Endothelial cell of umbilical vein (primary cell): ENCODE results near the gene CXCL13. TPM values are rescaled to one million over a fixed set of nuclear protein-coding genes. Genes with fewer than 3 reads are reported as not detected.

Experiments used
- BruUV-seq: library from RNA; stranded (reverse); fragments of 400-500 nt; replicated peaks from 2 replicates; lab custom pipeline; 2021; lab: Mats Ljungman, UMichigan
- CTCF ChIA-PET: fragments of 300-600, 350-600 bp; sonication (Branson Sonifier 250); formaldehyde crosslinking; loops from one replicate; lab custom pipeline; 2021; ENCODE audit warnings: antibody characterized with exemption, inconsistent platforms; lab: Charles Lee
- POLR2A ChIA-PET: fragments of 300-600, 350-600 bp; sonication (Branson Sonifier 250); formaldehyde crosslinking; loops from one replicate; lab custom pipeline; 2021; ENCODE audit warnings: antibody characterized with exemption, inconsistent platforms; lab: Charles Lee
- DNase-seq: peaks from one replicate; pipeline ENCODE4 v3.0.0-alpha.2; 2011; ENCODE audit warnings: low read depth, low spot score
- FAIRE-seq: peaks from 2 replicates; lab custom pipeline; 2011; peaks lifted over from hg19 to GRCh38; lab: Jason Lieb, UNC
- H2AFZ ChIP-seq: 2 replicates; pipeline ENCODE4 v1.6.0; 2012; ENCODE audit warnings: low read depth, low read length, control low read depth, inconsistent platforms
- H3K27ac ChIP-seq: 2 replicates; pipeline ENCODE4 v1.5.1; 2011; ENCODE audit warnings: low read depth, mild to moderate bottlenecking, control low read depth, low read length, moderate library complexity; ENCODE audit not compliant: insufficient read depth
- H3K27me3 ChIP-seq, 2 experiments: 2 replicates each; pipeline versions ENCODE4 v1.6.0 to v1.6.1; 2011; ENCODE audit warnings: low read length in 2 of 2, mixed read lengths in 1 of 2; ENCODE audit not compliant: control insufficient read depth in 2 of 2, insufficient read depth in 2 of 2
- H3K36me3 ChIP-seq, 2 experiments: 2 replicates in 1 of 2; 3 replicates in 1 of 2; pipeline ENCODE4 v1.5.1; 2011; ENCODE audit warnings: low read length in 2 of 2, mild to moderate bottlenecking in 1 of 2, moderate library complexity in 1 of 2; ENCODE audit not compliant: control insufficient read depth in 2 of 2, insufficient read depth in 2 of 2; ENCODE audit errors: extremely low read depth in 1 of 2
- H3K4me1 ChIP-seq: 3 replicates; pipeline ENCODE4 v1.5.1; 2011; ENCODE audit warnings: mild to moderate bottlenecking, low read length; ENCODE audit not compliant: control insufficient read depth, insufficient read depth; ENCODE audit errors: extremely low read depth
- H3K4me2 ChIP-seq: 2 replicates; pipeline ENCODE4 v1.6.1; 2011; ENCODE audit warnings: low read length, control low read depth, mixed read lengths; ENCODE audit not compliant: insufficient read depth
- H3K4me3 ChIP-seq, 3 experiments: fragments of 200-600 bp in 1 of 3; sonication (generic), shearing (Covaris generic) in 1 of 3; replicated peaks in 1 of 3; 2 replicates each; pipeline ENCODE4 v1.5.1; 2011 to 2016; ENCODE audit warnings: control low read depth in 3 of 3, low read length in 3 of 3, mild to moderate bottlenecking in 2 of 3, inconsistent platforms in 1 of 3, low read depth in 1 of 3, moderate library complexity in 1 of 3; ENCODE audit not compliant: insufficient read depth in 1 of 3
- H3K79me2 ChIP-seq: 2 replicates; pipeline ENCODE4 v1.6.0; 2012; ENCODE audit warnings: low read length, inconsistent platforms; ENCODE audit not compliant: control insufficient read depth, insufficient read depth
- H3K9ac ChIP-seq: replicated peaks from 2 replicates; pipeline ENCODE3; 2011; ENCODE audit warnings: low read length, control low read depth; ENCODE audit not compliant: insufficient read depth; ENCODE audit errors: extremely low read depth
- H3K9me1 ChIP-seq: replicated peaks from 3 replicates; pipeline ENCODE4 v1.6.0; 2011; ENCODE audit warnings: mild to moderate bottlenecking, low read length; ENCODE audit not compliant: control insufficient read depth, insufficient read depth; ENCODE audit errors: extremely low read depth
- H3K9me3 ChIP-seq: replicated peaks from 2 replicates; pipeline ENCODE4 v1.5.1; 2012; ENCODE audit warnings: low read length, inconsistent platforms; ENCODE audit not compliant: control insufficient read depth, insufficient read depth
- H4K20me1 ChIP-seq: replicated peaks from 2 replicates; pipeline ENCODE3; 2011; ENCODE audit warnings: mild to moderate bottlenecking, low read length; ENCODE audit not compliant: control insufficient read depth, insufficient read depth; ENCODE audit errors: extremely low read depth
- EZH2 ChIP-seq: IDR thresholded peaks from 2 replicates; pipeline ENCODE4 v1.6.1; 2012; ENCODE audit warnings: borderline replicate concordance, low read depth, mild to moderate bottlenecking, moderate library complexity, low read length, inconsistent platforms; ENCODE audit not compliant: severe bottlenecking
- FOS ChIP-seq: IDR thresholded peaks from 2 replicates; pipeline ENCODE4 v1.6.1; 2011; ENCODE audit warnings: mild to moderate bottlenecking, low read length, moderate library complexity, borderline replicate concordance; ENCODE audit not compliant: insufficient read depth
- GATA2 ChIP-seq: IDR thresholded peaks from 2 replicates; pipeline ENCODE4 v1.7.0; 2011; ENCODE audit warnings: low read depth, mild to moderate bottlenecking, moderate library complexity, mixed read lengths, low read length; ENCODE audit not compliant: insufficient read length, insufficient read depth
- JUN ChIP-seq: IDR thresholded peaks from 2 replicates; pipeline ENCODE4 v1.6.1; 2011; ENCODE audit warnings: borderline replicate concordance, low read depth; ENCODE audit not compliant: insufficient read length, insufficient read depth
- MYC ChIP-seq: IDR thresholded peaks from one replicate; pipeline ENCODE4 v1.6.1; 2011; ENCODE audit warnings: mild to moderate bottlenecking, low read depth, low read length
- POLR2A ChIP-seq: IDR thresholded peaks from 2 replicates; pipeline ENCODE4 v1.6.1; 2012; ENCODE audit warnings: low read depth, mild to moderate bottlenecking, control low read depth, low read length
- POLR2AphosphoS5 ChIP-seq: IDR thresholded peaks from 2 replicates; pipeline ENCODE4 v1.6.1; 2012; ENCODE audit warnings: low read depth, mild to moderate bottlenecking, control low read depth, low read length, moderate library complexity; ENCODE audit not compliant: insufficient read depth
- dilution Hi-C: fragments of 300-500 bp; cut with MboI; formaldehyde crosslinking; loops from one replicate; pipeline ENCODE4 v1.15.0; 2019; ENCODE audit warnings: low sequenced_read_pairs; ENCODE audit not compliant: extremely low pct_ligation_motif_present
- intact Hi-C: fragments of 100-400 bp; cut with micrococcal nuclease; formaldehyde crosslinking; loops from one replicate; pipeline ENCODE4 v1.10.0; 2022
- polyA plus RNA-seq, 4 experiments: library from polyadenylated mRNA; depleted of rRNA in 3 of 4; stranded (reverse) in 3 of 4; unstranded in 1 of 4; fragments of >200 nt; gene quantifications; 2 replicates each; pipeline versions ENCODE4 v1.2.1 to v1.2.3, GENCODE V29; 2011 to 2012; ENCODE audit warnings: missing spikeins in 1 of 4
- total RNA-seq: library from RNA; stranded (reverse); gene quantifications from 2 replicates; pipeline ENCODE4 v1.2.3, GENCODE V29; 2021
- TF ChIP-seq, protein P1 (sequence below), 2 donors: IDR thresholded peaks; 1 replicate in 1 of 2; 2 replicates in 1 of 2; pipeline ENCODE4 v1.5.1; 2011; ENCODE audit warnings: low read length in 2 of 2, mild to moderate bottlenecking in 2 of 2, moderate library complexity in 2 of 2, control low read depth in 1 of 2, inconsistent platforms in 1 of 2, low read depth in 1 of 2; ENCODE audit not compliant: insufficient read depth in 1 of 2; ENCODE audit errors: extremely low read depth in 1 of 2
- TF ChIP-seq, protein P2 (sequence below): IDR thresholded peaks from 2 replicates; pipeline ENCODE4 v1.6.1; 2011; ENCODE audit not compliant: insufficient read depth, insufficient read length

Gene CXCL13
- total and polyA plus RNA-seq, 2 donors (not counting 3 experiments of a cell fraction or from before 2014, with no cell fraction given), result not detected

DNA sequence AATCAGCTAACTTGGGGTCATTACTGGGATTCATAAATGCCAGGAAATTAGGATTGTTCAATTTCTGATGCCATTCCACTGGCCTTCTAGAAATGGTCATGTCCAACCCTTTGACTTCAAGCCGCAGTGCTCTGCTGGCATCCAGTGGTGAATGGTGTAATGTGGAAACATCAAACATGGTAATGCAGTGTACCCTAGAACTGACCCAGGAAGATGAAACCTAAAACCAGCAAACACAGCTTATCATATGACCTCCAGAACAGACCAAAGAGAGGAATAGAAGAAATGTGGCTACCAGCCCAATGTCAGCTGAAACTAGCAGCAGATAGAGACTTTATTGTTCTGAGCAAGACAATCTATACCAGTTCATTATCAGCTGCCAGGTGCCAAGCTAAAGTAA lies 13.8 kb downstream of the CXCL13 start:
- H3K36me3 ChIP-seq, result no peaks in the 10 kb centered on the region
- dilution Hi-C loops, result no loop called here
- H3K4me3 ChIP-seq, result no peak overlapping the region
- no peaks in the 10 kb centered on the region for H3K9me1 ChIP-seq
- BruUV-seq, result no TSS peak
- no peak overlapping the region for H3K27ac ChIP-seq
- CTCF ChIA-PET, result interaction anchor here (0.7 to 2.3 kb wide), 13 partner anchors 8 to 1277 kb away, joined by 3 to 15 read pairs (median 4); partner anchors contain the start of gene MRPL1
- POLR2A ChIA-PET, result interaction anchor here (0.7 kb wide), 1 partner anchor 1241 kb away, joined by 5 read pairs; no protein-coding TSS in a partner anchor
- peaks cover 3 to 8% of the 10 kb centered on the region in 2 experiments for H3K27me3 ChIP-seq
- TF ChIP-seq EZH2 (no peak), POLR2A (no peak), JUN (no peak), POLR2AphosphoS5 (no peak), GATA2 (no peak), FOS (no peak), MYC (no peak)
- TF ChIP-seq, protein P1, sequence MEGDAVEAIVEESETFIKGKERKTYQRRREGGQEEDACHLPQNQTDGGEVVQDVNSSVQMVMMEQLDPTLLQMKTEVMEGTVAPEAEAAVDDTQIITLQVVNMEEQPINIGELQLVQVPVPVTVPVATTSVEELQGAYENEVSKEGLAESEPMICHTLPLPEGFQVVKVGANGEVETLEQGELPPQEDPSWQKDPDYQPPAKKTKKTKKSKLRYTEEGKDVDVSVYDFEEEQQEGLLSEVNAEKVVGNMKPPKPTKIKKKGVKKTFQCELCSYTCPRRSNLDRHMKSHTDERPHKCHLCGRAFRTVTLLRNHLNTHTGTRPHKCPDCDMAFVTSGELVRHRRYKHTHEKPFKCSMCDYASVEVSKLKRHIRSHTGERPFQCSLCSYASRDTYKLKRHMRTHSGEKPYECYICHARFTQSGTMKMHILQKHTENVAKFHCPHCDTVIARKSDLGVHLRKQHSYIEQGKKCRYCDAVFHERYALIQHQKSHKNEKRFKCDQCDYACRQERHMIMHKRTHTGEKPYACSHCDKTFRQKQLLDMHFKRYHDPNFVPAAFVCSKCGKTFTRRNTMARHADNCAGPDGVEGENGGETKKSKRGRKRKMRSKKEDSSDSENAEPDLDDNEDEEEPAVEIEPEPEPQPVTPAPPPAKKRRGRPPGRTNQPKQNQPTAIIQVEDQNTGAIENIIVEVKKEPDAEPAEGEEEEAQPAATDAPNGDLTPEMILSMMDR (IDR thresholded peaks at IDR 0.05; ENCODE audit: extremely low read depth in 1 of 2, insufficient read depth in 1 of 2, low read depth in 1 of 2, low read length in 2 of 2), result no peak
- TF ChIP-seq, protein P2, sequence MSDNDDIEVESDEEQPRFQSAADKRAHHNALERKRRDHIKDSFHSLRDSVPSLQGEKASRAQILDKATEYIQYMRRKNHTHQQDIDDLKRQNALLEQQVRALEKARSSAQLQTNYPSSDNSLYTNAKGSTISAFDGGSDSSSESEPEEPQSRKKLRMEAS, result no peak
- no peaks in the 10 kb centered on the region for H3K4me1 ChIP-seq
- no peak overlapping the region for H3K4me2 ChIP-seq
- DNase-seq, result no peak
- no peaks in the 10 kb centered on the region for H4K20me1 ChIP-seq
- intact Hi-C loops, result loop anchor here (5.0 kb wide), 1 partner anchor 243 kb away; the partner anchor contains the start of gene MRPL1
- no peaks in the 10 kb centered on the region for H3K9me3 ChIP-seq
- FAIRE-seq, result no peak
- H3K9ac ChIP-seq, result no peak overlapping the region
- H2AFZ ChIP-seq, result no peak overlapping the region
- H3K79me2 ChIP-seq, result no peaks in the 10 kb centered on the region
